ENCODE data around the gene LRRC51.
A peak's percentile ranks its signal among the peaks of the same experiment; 100 is the strongest.

LRRC51 gene

DNA sequence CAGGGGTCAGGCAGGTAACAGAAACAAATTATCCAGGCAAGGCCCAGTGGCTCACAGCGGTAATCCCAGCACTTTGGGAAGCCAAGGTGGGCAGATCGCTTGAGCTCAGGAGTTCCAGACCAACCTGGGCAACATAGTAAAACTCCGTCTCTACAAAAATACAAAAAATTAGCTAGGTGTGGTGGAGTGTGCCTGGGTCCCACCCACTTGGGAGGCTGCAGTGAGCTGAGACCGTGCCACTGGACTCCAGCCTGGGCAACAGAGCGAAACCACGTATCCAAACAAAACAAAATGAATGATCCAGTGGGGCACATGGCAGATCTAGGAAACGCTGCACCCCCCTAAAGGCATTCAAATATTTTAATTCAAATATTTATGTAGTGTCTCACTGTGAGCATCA is 10.2 kb upstream of the LRRC51 start:
- no peak for DNase-seq (ENCODE audit: low spot score)

DNA sequence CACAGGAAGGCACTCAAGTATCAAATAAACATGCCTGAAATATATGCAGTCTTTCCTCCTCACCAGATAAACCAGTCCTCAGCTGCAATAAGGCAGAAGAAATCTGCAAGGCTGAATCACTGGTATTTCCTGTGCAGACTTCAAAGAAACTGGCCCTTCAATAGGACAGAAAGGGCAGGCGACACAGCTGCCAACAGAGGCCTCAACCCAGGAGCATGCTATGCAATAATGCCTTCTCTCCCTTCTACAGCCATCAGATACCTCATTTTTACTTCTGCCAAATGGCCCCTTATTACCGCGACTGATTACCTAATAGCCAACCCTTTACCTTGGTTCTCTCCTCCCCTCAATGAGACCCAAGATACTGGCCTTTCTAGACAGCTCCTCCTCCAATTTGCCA is 8.3 kb upstream of the LRRC51 start:
- DNase-seq (ENCODE audit: low spot score): no peak

DNA sequence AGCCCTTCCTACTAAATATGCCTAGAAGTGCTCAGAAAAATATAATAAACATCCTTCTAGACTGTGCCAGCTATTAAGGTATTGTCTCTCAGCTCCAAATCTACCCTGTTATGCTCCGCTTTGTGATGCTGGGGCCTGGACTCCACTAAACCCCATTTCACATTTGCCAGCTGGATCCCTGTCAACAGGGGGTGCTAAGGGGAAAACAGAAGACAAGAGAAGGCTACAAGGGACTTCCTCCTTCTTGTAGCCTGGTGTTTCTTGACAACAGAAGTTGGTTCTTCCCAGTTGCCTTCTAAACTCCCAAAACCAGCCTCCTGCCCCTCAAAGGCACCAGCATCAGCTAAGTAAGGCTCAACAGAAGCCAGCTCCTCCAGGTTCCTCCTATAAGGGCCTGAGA is 5.5 kb upstream of the LRRC51 start:
- no peak for DNase-seq (ENCODE audit: low spot score)

DNA sequence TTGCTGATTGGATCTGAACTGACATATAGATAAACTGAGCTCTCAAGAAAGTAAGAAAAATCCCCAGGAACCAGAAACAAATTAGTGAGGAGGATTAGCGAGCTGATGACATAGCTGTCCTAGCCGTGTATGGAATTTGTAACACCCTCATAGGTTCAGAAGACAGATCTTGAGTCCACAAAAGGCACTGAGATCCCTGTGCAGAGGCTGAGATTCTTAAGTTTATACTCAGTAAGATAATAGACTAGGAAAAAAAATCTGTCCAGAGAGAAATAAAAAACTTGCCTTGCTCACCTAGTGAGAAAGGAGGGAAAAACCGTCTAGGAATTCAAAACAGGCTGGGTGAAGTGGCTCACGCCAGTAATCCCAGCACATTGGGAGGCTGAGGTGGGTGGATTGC is 4.9 kb upstream of the LRRC51 start:
- DNase-seq (ENCODE audit: low spot score): no peak

GRCh38 chr11:72078477-72078876 is 2.2 kb upstream of the LRRC51 start:
- no peak for DNase-seq (ENCODE audit: low spot score)

DNA sequence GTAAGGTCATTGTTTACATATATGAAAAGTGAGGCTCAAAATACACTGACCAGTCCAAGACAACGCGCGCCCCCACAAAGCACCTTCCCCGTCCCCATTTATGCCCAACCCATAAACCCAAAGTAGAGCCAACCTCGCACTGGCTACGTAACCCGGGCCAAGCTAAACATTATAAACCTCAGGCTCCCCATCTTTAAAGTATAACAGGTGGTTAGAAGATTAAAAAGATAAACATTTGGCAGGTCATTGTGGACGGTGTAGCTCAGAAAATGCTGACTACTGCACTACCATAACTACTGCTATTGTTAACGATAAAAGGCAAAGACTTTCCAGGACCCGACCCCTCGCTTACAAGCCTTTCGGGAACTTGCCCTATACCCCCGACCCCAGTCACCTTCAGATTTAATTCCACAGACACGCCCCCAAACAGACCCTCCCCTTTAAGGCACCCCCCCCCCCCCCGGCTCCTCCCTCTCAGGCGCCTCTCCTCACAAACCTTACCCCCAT is 778 bp upstream of the LRRC51 start:
- DNase-seq (ENCODE audit: low spot score): no peak

DNA sequence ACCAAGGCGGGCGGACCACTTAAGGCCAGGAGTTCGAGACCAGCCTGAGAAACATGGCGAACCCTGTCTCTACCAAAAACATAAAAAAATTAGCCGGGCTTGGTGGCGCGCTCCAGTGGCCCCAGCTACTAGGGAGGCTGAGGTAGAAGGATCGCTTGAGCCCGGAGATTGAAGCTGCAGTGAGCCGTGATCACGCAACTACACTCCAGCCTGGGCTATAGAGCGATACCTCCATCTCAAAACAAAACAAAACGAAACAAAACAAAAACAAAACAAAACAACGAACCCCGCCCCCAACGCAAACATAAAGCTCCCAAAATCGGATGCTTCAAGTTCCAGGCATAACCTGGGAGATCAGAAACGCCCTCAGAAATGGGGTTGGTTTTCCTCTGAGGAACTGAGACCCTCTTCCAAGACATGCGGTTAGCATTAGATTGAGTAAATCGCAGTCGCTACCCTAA is 564 bp downstream of the LRRC51 start:
- DNase-seq (ENCODE audit: low spot score): no peak

DNA sequence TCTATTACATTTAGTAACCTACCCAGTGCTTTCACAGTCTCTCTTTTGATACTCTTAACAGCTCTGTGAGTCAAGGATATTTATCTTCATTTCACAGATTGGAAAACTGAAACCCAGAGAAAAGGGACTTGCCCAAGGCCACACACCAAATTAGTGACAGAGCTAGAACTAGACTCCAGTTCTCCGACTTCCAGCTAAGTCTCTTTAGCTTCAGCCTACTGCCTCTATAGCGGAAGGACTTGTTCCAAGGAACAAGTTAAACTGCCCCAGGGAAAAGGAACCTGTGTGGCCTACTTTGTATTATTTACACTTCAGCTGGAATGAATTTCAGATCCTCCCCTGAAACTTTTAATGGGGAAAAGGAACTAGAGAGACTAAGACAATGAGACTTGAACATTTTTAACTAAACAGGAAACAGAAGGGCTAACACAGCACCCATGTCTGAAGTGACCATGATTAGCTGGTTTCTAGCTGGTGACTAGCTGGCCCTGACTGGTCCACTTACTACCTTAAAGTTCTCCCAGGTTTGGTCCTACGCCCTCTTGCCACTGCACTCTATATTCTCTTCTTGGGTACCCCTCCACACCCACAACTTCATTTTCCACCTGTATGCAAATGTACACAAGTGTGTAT is 1.3 kb downstream of the LRRC51 start:
- no peak for DNase-seq (ENCODE audit: low spot score)

DNA sequence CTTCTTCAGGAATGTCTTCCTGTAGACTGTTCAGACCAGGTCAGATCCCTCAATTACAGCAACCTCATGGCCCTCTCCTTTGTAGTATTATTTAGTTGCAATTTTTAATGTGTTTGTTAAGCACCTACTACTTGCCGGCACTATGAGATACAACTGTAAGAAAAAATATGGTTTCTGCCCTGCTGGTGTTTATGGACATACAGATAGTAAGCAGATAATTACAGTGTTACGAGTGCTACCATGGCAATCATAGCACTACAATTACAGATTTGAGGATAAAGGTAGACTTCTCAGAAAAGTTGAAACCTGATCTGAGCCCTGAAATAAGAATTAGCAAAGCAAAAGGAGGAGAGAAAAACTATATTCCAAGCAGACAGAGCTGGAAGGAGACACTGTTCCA is 2.8 kb downstream of the LRRC51 start:
- DNase-seq (ENCODE audit: low spot score): no peak

DNA sequence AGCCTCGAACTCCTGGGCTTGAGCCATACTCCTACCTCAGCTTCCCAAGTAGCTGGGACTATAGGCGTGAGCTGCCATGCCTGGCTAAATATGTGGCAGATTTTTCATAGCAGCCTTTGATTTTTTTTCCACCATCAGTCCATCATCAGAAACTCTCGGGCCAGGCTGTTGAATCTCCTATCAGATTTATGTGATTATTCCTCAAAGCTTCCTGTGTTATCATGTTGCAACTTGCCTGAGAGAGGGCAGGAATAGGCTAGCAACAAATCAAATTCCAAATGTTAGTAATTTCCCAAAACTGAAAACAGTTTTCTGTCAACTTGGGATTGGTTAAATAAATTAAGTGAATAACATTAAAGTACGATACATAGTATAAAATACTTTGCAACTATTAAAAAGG is 3.4 kb downstream of the LRRC51 start:
- DNase-seq (ENCODE audit: low spot score): no peak

DNA sequence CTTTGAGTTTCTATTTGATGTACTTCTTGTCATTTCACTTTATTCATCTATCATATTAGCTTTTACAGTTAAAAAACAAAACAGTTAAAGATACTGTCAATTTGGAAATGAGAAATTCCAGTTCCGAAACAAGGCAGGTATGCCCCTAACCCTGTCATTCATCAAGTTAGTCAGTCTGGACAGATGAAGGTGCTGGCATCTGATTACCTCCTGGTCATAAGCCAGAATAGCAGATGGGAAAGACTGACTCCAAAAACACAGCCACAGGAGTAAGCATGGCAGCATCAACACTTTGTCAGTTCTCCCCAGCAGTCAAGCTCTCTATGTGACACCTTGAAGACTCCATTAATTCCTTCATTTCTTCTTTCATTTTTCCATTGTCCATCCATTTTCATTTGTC is 4.3 kb downstream of the LRRC51 start:
- DNase-seq (ENCODE audit: low spot score): no peak

DNA sequence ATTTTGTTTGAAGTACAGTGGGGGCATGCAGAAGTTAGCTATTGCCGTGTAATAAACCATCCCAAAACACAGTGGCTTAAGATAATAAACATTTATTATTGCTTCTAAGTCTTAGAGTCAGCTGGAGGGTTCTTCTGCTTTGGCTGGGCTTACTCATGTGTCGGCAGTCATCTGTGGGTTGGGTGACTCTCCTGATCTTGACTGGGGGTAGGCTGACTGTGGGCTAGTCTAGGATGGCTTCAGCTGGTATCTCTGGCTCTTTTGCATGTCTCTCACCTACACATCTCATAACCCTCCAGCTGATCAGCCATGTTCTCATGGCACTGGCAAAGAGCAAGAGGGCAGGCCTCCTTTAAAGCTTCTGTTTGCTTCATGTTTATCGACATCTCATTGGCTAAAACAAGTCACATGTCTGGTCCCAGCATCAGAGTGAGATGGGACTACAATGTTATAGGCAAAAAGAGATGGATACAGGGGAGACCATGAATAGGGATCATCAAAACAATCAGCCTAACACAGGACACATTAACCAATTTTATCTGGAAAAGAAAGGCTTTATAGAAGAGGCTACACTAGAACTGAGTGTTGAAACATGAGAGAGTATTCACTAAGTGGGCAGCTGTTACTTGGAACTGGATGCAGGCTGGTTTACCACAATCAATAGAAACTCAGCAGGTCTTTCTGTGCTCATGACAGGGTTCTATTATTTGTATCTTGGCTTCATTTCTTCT is 5.1 kb downstream of the LRRC51 start:
- DNase-seq (ENCODE audit: low spot score): no peak

GRCh38 chr11:72088076-72088808 is 7.6 kb downstream of the LRRC51 start:
- no peak for DNase-seq (ENCODE audit: low spot score)

DNA sequence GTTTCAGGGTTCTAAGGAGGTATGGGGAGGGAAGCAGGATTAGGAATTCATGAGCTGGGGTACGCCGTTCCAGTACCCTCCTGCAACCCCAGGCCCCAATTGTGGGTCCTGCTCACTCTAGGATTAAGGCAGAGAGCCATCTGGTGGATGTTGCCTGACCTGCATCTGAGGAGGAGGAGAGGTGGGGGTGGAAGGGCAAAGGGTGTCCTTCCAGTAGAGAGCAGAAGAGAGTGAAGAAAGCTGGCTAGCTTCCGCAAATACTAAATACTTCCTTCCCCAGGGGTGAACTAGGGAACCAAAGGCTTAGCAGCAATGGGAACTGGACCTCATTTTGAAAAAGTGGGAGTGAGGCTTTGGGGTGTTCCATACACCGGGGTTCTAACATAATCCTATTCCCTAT is 10.6 kb downstream of the LRRC51 start:
- peak; percentile 60 for DNase-seq (ENCODE audit: low spot score)

- DNase-seq (ENCODE audit: low spot score): no peak
Measured at GRCh38 chr11:72098741-72099140, 18.1 kb downstream of the LRRC51 start.

- DNase-seq (ENCODE audit: low spot score): no peak
Measured at GRCh38 chr11:72100009-72100408, 19.4 kb downstream of the LRRC51 start.

GRCh38 chr11:72100462-72100861 is 19.8 kb downstream of the LRRC51 start:
- no peak for DNase-seq (ENCODE audit: low spot score)

- DNase-seq (ENCODE audit: low spot score): no peak
Measured at GRCh38 chr11:72102162-72102561, 21.5 kb downstream of the LRRC51 start.

DNA sequence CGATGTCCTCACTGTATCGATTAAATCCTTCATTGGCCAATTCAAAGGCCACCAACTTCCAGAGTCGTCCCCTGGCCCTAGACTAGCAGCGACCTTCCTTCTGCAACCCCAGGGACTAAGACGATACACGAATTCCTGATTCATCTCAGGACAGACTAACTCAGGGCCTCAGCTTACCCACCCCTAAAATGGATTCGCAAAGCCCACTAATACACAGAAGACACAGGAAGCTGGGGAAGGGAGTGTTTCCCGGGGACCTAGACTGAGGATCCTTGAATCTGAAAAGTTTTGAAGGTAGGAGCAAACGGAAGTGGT is 21.9 kb downstream of the LRRC51 start:
- no peak for DNase-seq (ENCODE audit: low spot score)

GRCh38 chr11:72102946-72103753 is 22.5 kb downstream of the LRRC51 start, which contains the start of gene LAMTOR1:
Gene LAMTOR1, minus strand, starts transcription at chr11:72103297. Its CDS starts 73 bp downstream, at chr11:72103224.
- DNase-seq (ENCODE audit: low spot score): peak; percentile 99

DNA sequence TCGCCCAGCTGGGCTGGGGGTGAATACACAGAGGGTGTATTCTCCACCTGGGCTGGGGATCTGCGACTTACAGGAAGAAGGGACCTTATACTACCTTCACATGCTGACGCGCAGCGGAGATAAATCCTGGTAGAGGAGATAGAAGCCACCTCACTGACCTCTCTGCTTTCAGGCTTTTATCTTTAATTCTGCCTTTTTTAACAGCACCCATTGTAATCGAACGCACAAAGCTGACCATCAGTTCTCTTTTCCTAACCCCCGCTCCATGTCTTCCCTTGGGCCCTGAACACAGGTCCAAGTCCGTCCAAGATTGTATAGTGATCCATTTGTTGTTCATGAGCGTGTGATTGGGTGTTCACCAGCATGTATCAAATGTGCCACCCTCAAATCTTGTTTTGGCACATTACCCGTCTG is 23.1 kb downstream of the LRRC51 start:
- DNase-seq (ENCODE audit: low spot score): no peak

DNA sequence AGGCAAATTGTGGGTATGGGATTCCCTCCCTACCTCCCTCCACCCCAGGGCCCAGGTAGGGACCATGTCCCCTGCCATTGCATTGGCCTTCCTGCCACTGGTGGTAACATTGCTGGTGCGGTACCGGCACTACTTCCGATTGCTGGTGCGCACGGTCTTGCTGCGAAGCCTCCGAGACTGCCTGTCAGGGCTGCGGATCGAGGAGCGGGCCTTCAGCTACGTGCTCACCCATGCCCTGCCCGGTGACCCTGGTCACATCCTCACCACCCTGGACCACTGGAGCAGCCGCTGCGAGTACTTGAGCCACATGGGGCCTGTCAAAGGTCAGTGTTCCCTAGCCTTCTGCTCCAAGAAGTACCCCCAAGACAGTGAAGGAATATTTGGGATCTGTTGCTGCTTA is 25.2 kb downstream of the LRRC51 start, which contains the start of gene TOMT:
TOMT (plus strand) TSS at position 37 of the 400 bp plus-strand sequence; CDS start at position 65, 28 bp downstream.
- no peak for DNase-seq (ENCODE audit: low spot score)

All from activated CD4-positive, alpha-beta T cell treated with anti-CD3 and anti-CD28 coated beads, Interleukin-2, Interleukin-4, amounts not matched to agents 100 ng/mL and 50 ng/mL, durations not matched to agents 16 hours and 8 hours (primary cell).